Esophagus squamous epithelium (tissue), 5 donors: ENCODE data around the gene SEMA5A. TPM values are rescaled to one million over a fixed set of nuclear protein-coding genes. Genes with fewer than 3 reads are reported as not detected.

Experiments
- DNase-seq: peaks from one replicate; lab custom pipeline; 2025; lab: John Stamatoyannopoulos, UW
- H3K27ac ChIP-seq, 4 donors: fragments of 200-600 bp; sonication (generic); one replicate each; pipeline ENCODE4 v1.5.1; 2016 to 2019; ENCODE audit warnings: mild to moderate bottlenecking in 1 of 4
- H3K27me3 ChIP-seq, 4 donors: fragments of 200-600 bp; sonication (generic); 1 replicate in 3 of 4; 2 replicates in 1 of 4; pipeline versions ENCODE4 v1.5.1 to v1.6.0; 2017 to 2021; ENCODE audit warnings: antibody characterized with exemption in 1 of 4
- H3K36me3 ChIP-seq, 3 donors: fragments of 200-600 bp; sonication (generic); one replicate each; pipeline ENCODE4 v1.5.1; 2016 to 2019
- H3K4me1 ChIP-seq, 3 donors: fragments of 200-600 bp; sonication (generic); one replicate each; pipeline ENCODE4 v1.5.1; 2017 to 2019
- H3K4me3 ChIP-seq, 4 donors: fragments of 200-600 bp; sonication (generic); 1 replicate in 3 of 4; 2 replicates in 1 of 4; pipeline ENCODE4 v1.5.1; 2016 to 2019; ENCODE audit warnings: mild to moderate bottlenecking in 2 of 4, moderate library complexity in 1 of 4
- H3K9me3 ChIP-seq, 3 donors: fragments of 200-600 bp; sonication (generic); one replicate each; pipeline ENCODE4 v1.5.1; 2016 to 2019
- CTCF ChIP-seq, 6 experiments: fragments of 450-650 bp in 4 of 6; fragments of 200-600 bp in 2 of 6; sonication (generic) in 2 of 6; IDR thresholded peaks; one replicate each; pipeline ENCODE4 v1.5.1; 2016 to 2019; ENCODE audit warnings: antibody characterized with exemption in 6 of 6, mild to moderate bottlenecking in 4 of 6, moderate library complexity in 4 of 6
- POLR2A ChIP-seq, 4 donors: fragments of 450-650 bp; IDR thresholded peaks; one replicate each; pipeline ENCODE4 v1.6.1; 2017; ENCODE audit warnings: antibody characterized with exemption in 4 of 4, mild to moderate bottlenecking in 4 of 4, moderate library complexity in 3 of 4
- WGBS, 2 donors: methylation state at CpG; one replicate each; pipeline ENCODE4 v1.1.5; 2018; 5-methylcytosine and 5-hydroxymethylcytosine counted together
- intact Hi-C: fragments of 100-400 bp; cut with DNase I; formaldehyde crosslinking; loops from one replicate; pipeline ENCODE4 v1.15.0; 2022
- total RNA-seq, 4 donors: library from RNA; depleted of rRNA; stranded (reverse); fragments of >200 nt; gene quantifications; one replicate each; pipeline ENCODE4 v1.1.0, GENCODE V29; 2016
- donor health status: DM: yes; HTN: yes; CAD: no.

The SEMA5A gene
- total RNA-seq, 4 donors from 2014 or later: 3.9 to 9.4 (median 8.4) TPM

- Histone ChIP-seq H3K9me3 (no peaks in the 10 kb centered on the region), H3K4me3 (no peak overlapping the region), H3K4me1 (peaks cover 0 to 10% (median 0%) of the 10 kb centered on the region in 3 donors), H3K27me3 (no peaks in the 10 kb centered on the region), H3K36me3 (no peaks in the 10 kb centered on the region), H3K27ac (no peak overlapping the region)
- 44 to 56% methylated on average over 1 of the region's 1 CpG for WGBS, 2 donors
- intact Hi-C loops: no loop called here
- TF ChIP-seq CTCF (IDR thresholded peaks at IDR 0.05) (no peak), POLR2A (IDR thresholded peaks at IDR 0.05) (no peak)
- DNase-seq: no peak
Measured at GRCh38 chr5:9169557-9169902, 376.3 kb downstream of the SEMA5A start.

DNA sequence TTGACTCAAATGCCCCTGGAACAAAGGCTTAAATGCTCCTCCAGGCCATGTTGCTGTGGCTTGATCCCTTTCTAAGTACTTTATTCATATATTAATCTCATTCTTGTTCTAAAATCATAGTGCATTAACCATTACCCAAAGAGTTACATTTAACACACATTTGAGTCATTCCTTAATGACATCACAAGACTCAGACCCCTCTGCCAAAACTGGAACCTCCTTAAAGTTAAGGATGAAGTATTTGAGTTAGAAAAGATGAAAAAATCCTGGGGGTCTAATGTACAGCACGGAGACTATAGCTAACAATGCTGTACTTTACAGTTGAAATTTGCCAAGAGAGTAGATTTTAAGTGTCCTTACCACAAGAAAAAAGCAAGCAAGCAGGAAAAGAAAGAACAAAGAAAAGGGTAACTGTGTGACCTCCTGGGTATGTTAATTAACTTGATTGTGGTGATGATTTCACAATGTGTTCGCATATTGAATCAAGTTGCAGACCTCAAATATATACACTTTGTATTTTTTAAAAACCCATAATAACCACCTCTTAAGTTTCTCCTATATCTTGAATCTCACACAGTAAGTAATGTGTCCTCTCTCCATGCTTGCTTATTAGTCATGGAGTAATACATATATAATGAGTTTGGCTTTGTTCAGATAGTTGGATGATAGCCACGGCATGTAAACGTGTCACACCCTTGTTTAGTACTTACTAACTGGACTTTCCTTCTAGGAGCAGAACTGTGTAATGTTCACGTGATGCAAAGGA lies 376.9 kb downstream of the SEMA5A start:
- Histone ChIP-seq H3K4me1 (peaks cover 0 to 10% (median 0%) of the 10 kb centered on the region in 3 donors), H3K27ac (no peak overlapping the region), H3K9me3 (no peaks in the 10 kb centered on the region), H3K27me3 (no peaks in the 10 kb centered on the region), H3K36me3 (no peaks in the 10 kb centered on the region), H3K4me3 (no peak overlapping the region)
- 44 to 49% methylated on average over 5 of the region's 5 CpGs for WGBS, 2 donors
- no peak for DNase-seq
- intact Hi-C loops: no loop called here
- TF ChIP-seq POLR2A (IDR thresholded peaks at IDR 0.05): no peak
- no peak for TF ChIP-seq CTCF (IDR thresholded peaks at IDR 0.05)

GRCh38 chr5:9166202-9167112 lies 379.4 kb downstream of the SEMA5A start:
- Histone ChIP-seq H3K4me3 (no peak overlapping the region), H3K27me3 (no peaks in the 10 kb centered on the region), H3K9me3 (no peaks in the 10 kb centered on the region), H3K36me3 (no peaks in the 10 kb centered on the region), H3K4me1 (peaks cover 0 to 10% (median 0%) of the 10 kb centered on the region in 3 donors), H3K27ac (no peak overlapping the region)
- intact Hi-C loops: no loop called here
- DNase-seq: no peak
- TF ChIP-seq CTCF (IDR thresholded peaks at IDR 0.05) (no peak), POLR2A (IDR thresholded peaks at IDR 0.05) (no peak)
- WGBS, 2 donors: 85 to 89% methylated on average over 7 of the region's 7 CpGs

- H3K27ac ChIP-seq: no peak overlapping the region
- intact Hi-C loops: no loop called here
- H3K36me3 ChIP-seq: no peaks in the 10 kb centered on the region
- no peak overlapping the region for H3K4me3 ChIP-seq
- peaks cover 0 to 10% (median 0%) of the 10 kb centered on the region in 3 donors for H3K4me1 ChIP-seq
- no peak for DNase-seq
- TF ChIP-seq POLR2A (IDR thresholded peaks at IDR 0.05) (no peak), CTCF (IDR thresholded peaks at IDR 0.05) (no peak)
- H3K9me3 ChIP-seq: no peaks in the 10 kb centered on the region
- 83% methylated on average over 4 to 6 of the region's 6 CpGs for WGBS, 2 donors
- no peaks in the 10 kb centered on the region for H3K27me3 ChIP-seq
Measured at GRCh38 chr5:9165546-9165945, 380.3 kb downstream of the SEMA5A start.

GRCh38 chr5:9160747-9161146 lies 385.1 kb downstream of the SEMA5A start:
- Histone ChIP-seq H3K9me3 (no peaks in the 10 kb centered on the region), H3K36me3 (no peaks in the 10 kb centered on the region), H3K27ac (no peak overlapping the region), H3K4me1 (no peaks in the 10 kb centered on the region), H3K27me3 (no peaks in the 10 kb centered on the region), H3K4me3 (no peak overlapping the region)
- 63 to 68% methylated on average over 1 of the region's 1 CpG for WGBS, 2 donors
- intact Hi-C loops: no loop called here
- TF ChIP-seq CTCF (IDR thresholded peaks at IDR 0.05) (no peak), POLR2A (IDR thresholded peaks at IDR 0.05) (no peak)
- no peak for DNase-seq
